Fibroblast of lung (primary cell): ENCODE data around the gene ATP2B2. TPM values are rescaled to one million over a fixed set of nuclear protein-coding genes. Genes with fewer than 3 reads are reported as not detected.

ENCODE experiments used
- DNase-seq, 2 donors: peaks; one replicate each; pipeline versions ENCODE4 v3.0.0 to v3.0.0-alpha.2; 2010; ENCODE audit warnings: low read depth in 2 of 2
- H2AFZ ChIP-seq: 2 replicates; pipeline ENCODE4 v1.5.1; 2012; ENCODE audit warnings: low read length, control low read depth, inconsistent platforms
- H3K27ac ChIP-seq: 2 replicates; pipeline ENCODE4 v1.5.1; 2011; ENCODE audit warnings: low read length, control low read depth; ENCODE audit not compliant: insufficient read depth
- H3K27me3 ChIP-seq: 2 replicates; pipeline ENCODE4 v1.5.1; 2011; ENCODE audit warnings: mild to moderate bottlenecking, low read length; ENCODE audit not compliant: control insufficient read depth, insufficient read depth
- H3K36me3 ChIP-seq: 2 replicates; pipeline ENCODE4 v1.5.1; 2011; ENCODE audit warnings: low read length; ENCODE audit not compliant: control insufficient read depth, insufficient read depth
- H3K4me1 ChIP-seq: 2 replicates; pipeline ENCODE4 v1.5.1; 2011; ENCODE audit warnings: low read length; ENCODE audit not compliant: control insufficient read depth, insufficient read depth; ENCODE audit errors: extremely low read depth
- H3K4me2 ChIP-seq: 2 replicates; pipeline ENCODE4 v1.5.1; 2011; ENCODE audit warnings: low read length, control low read depth; ENCODE audit not compliant: insufficient read depth; ENCODE audit errors: extremely low read depth
- H3K4me3 ChIP-seq, 4 experiments: fragments of 200-600 bp in 1 of 4; sonication (generic) in 1 of 4; replicated peaks in 1 of 4; 2 replicates each; pipeline ENCODE4 v1.5.1; 2011 to 2016; ENCODE audit warnings: low read length in 4 of 4, low read depth in 3 of 4, mild to moderate bottlenecking in 3 of 4, control low read depth in 2 of 4, inconsistent platforms in 1 of 4, mixed read lengths in 1 of 4; ENCODE audit not compliant: insufficient read depth in 1 of 4; ENCODE audit errors: control extremely low read depth in 1 of 4
- H3K79me2 ChIP-seq: 2 replicates; pipeline ENCODE4 v1.5.1; 2012; ENCODE audit warnings: mild to moderate bottlenecking, low read length, inconsistent platforms; ENCODE audit not compliant: control insufficient read depth, insufficient read depth
- H3K9ac ChIP-seq: 2 replicates; pipeline ENCODE4 v1.5.1; 2011; ENCODE audit warnings: mild to moderate bottlenecking, low read length, control low read depth; ENCODE audit not compliant: insufficient read depth
- H3K9me3 ChIP-seq: 2 replicates; pipeline ENCODE4 v1.5.1; 2012; ENCODE audit warnings: low read depth, low read length; ENCODE audit not compliant: control insufficient read depth, insufficient read depth
- H4K20me1 ChIP-seq: 2 replicates; pipeline ENCODE4 v1.5.1; 2011; ENCODE audit warnings: low read length; ENCODE audit not compliant: control insufficient read depth, insufficient read depth; ENCODE audit errors: extremely low read depth
- EZH2 ChIP-seq: IDR thresholded peaks from 2 replicates; pipeline ENCODE4 v1.5.1; 2012; ENCODE audit warnings: low read length, control low read depth, mild to moderate bottlenecking; ENCODE audit errors: missing control alignments
- polyA plus RNA-seq, 2 donors: library from polyadenylated mRNA; depleted of rRNA in 1 of 2; stranded (reverse) in 1 of 2; unstranded in 1 of 2; fragments of >200 nt; gene quantifications; 2 replicates each; pipeline ENCODE4 v1.2.1, GENCODE V29; 2011 to 2012; ENCODE audit warnings: missing spikeins in 1 of 2
- total RNA-seq: library from RNA; depleted of rRNA; stranded (reverse); fragments of >200 nt; gene quantifications from 2 replicates; pipeline ENCODE4 v1.2.1, GENCODE V29; 2014
- TF ChIP-seq, protein P1 (sequence below), 2 donors: IDR thresholded peaks in 1 of 2; conservative IDR thresholded peaks in 1 of 2; 1 replicate in 1 of 2; 2 replicates in 1 of 2; pipeline ENCODE4 v1.5.1; 2011 to 2012; ENCODE audit warnings: low read length in 2 of 2, control low read depth in 1 of 2, inconsistent platforms in 1 of 2, low read depth in 1 of 2, mild to moderate bottlenecking in 1 of 2

Gene ATP2B2
- total and polyA plus RNA-seq, 2 donors (not counting 1 experiment from before 2014, with no cell fraction given), result not detected

- Histone ChIP-seq H2AFZ (no peak overlapping the region), H3K4me1 (peaks cover 2% of the 10 kb centered on the region), H3K9me3 (no peaks in the 10 kb centered on the region), H3K27ac (no peak overlapping the region), H3K36me3 (no peaks in the 10 kb centered on the region), H3K79me2 (no peaks in the 10 kb centered on the region), H4K20me1 (no peaks in the 10 kb centered on the region), H3K4me3 (no peak overlapping the region), H3K9ac (no peak overlapping the region), H3K4me2 (no peak overlapping the region), H3K27me3 (no peaks in the 10 kb centered on the region)
- peak in 1 of 2 donors; percentile 70 for DNase-seq
- no peak for TF ChIP-seq EZH2
- TF ChIP-seq, protein P1, sequence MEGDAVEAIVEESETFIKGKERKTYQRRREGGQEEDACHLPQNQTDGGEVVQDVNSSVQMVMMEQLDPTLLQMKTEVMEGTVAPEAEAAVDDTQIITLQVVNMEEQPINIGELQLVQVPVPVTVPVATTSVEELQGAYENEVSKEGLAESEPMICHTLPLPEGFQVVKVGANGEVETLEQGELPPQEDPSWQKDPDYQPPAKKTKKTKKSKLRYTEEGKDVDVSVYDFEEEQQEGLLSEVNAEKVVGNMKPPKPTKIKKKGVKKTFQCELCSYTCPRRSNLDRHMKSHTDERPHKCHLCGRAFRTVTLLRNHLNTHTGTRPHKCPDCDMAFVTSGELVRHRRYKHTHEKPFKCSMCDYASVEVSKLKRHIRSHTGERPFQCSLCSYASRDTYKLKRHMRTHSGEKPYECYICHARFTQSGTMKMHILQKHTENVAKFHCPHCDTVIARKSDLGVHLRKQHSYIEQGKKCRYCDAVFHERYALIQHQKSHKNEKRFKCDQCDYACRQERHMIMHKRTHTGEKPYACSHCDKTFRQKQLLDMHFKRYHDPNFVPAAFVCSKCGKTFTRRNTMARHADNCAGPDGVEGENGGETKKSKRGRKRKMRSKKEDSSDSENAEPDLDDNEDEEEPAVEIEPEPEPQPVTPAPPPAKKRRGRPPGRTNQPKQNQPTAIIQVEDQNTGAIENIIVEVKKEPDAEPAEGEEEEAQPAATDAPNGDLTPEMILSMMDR (conservative IDR thresholded peaks at IDR 0.05 in 1 of 2, IDR thresholded peaks at IDR 0.05 in 1 of 2; ENCODE audit: low read depth in 1 of 2, low read length in 2 of 2), result no peak
Observed at GRCh38 chr3:10442151-10442795, 63.1 kb downstream of the ATP2B2 start.

DNA sequence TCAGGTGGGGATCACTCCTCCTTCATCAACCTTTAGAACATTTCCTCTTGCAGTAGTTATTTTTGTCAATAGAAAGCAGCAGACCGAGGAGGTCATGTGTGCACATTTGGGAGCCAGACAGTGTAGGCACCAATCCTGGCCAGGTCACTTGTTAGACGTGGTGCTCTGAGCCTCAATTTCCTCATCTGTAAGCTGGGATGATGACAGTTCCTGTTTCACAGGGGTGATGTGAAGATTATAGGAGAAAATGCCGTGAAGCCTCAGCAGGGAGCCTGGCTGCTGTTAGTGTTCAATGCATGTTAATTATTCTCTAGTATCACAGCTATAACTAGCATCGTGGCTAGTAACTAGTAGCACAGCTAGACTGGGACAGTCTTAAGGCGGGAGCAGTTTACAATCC is 64.7 kb downstream of the ATP2B2 start:
- Histone ChIP-seq H3K4me3 (no peak overlapping the region), H3K79me2 (no peaks in the 10 kb centered on the region), H3K27ac (no peak overlapping the region), H3K36me3 (no peaks in the 10 kb centered on the region), H2AFZ (no peak overlapping the region), H4K20me1 (no peaks in the 10 kb centered on the region), H3K9ac (no peak overlapping the region), H3K9me3 (no peaks in the 10 kb centered on the region), H3K4me1 (peaks cover 2% of the 10 kb centered on the region), H3K27me3 (no peaks in the 10 kb centered on the region), H3K4me2 (no peak overlapping the region)
- DNase-seq, result no peak
- TF ChIP-seq, protein P1 (conservative IDR thresholded peaks at IDR 0.05 in 1 of 2, IDR thresholded peaks at IDR 0.05 in 1 of 2; ENCODE audit: low read depth in 1 of 2, low read length in 2 of 2), result no peak
- no peak for TF ChIP-seq EZH2

DNA sequence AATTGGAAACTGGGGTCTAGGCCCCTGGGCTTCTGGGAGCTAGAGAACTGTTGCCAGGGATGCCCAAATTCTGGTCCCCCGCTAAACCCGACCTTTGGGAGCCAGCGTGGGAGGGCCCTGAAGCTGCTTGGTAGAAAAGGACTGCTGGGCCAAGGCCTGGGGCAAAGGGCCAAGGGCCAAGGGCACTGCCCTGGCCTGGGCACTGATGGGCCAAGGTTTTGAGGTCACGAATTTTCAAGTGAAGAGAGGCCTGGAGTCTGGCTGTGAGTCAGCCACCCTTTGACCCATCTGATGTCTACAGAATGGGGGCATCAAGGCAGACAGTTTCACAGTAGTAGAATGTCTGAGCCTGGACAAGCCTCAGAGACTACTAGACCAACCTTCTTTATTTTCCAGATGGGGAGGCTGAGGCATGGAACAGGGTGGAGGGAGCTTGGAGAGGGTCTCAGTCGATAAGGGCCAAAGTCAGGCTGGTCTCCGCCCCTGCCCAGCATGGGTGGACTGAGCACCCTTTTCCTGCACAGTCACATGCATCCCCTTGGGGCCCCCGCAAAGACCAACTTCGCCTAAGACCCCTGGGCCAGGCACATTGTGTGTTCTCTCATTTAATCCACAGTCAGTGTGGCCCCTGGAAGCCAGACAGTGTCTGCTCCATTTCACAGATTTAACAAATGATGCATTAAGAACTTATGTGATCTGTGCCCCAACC is 66.3 kb downstream of the ATP2B2 start:
- no peaks in the 10 kb centered on the region for H3K27me3 ChIP-seq
- no peak overlapping the region for H3K4me2 ChIP-seq
- no peak for DNase-seq
- H3K36me3 ChIP-seq, result no peaks in the 10 kb centered on the region
- no peak overlapping the region for H3K9ac ChIP-seq
- H3K27ac ChIP-seq, result no peak overlapping the region
- H3K4me3 ChIP-seq, result no peak overlapping the region
- no peaks in the 10 kb centered on the region for H3K9me3 ChIP-seq
- H3K79me2 ChIP-seq, result no peaks in the 10 kb centered on the region
- H3K4me1 ChIP-seq, result peaks cover 2% of the 10 kb centered on the region
- no peak overlapping the region for H2AFZ ChIP-seq
- TF ChIP-seq EZH2, result no peak
- TF ChIP-seq, protein P1 (conservative IDR thresholded peaks at IDR 0.05 in 1 of 2, IDR thresholded peaks at IDR 0.05 in 1 of 2; ENCODE audit: low read depth in 1 of 2, low read length in 2 of 2), result no peak
- no peaks in the 10 kb centered on the region for H4K20me1 ChIP-seq
